Astrocyte (in vitro differentiated cells and primary cell): ENCODE results near the gene HBP1. TPM values are rescaled to one million over a fixed set of nuclear protein-coding genes. Genes with fewer than 3 reads are reported as not detected.
"Not testable (repeated sequence)": the region's sequence is repeated elsewhere in the genome, so short reads cannot be mapped to it uniquely, and the experiment has no call there.

Experiments
- DNase-seq: peaks from one replicate; pipeline ENCODE4 v3.0.0-alpha.2; 2010; ENCODE audit warnings: low read depth
- FAIRE-seq: peaks from 2 replicates; lab custom pipeline; 2011; peaks lifted over from hg19 to GRCh38; lab: Jason Lieb, UNC
- H2AFZ ChIP-seq: 2 replicates; pipeline ENCODE4 v1.6.0; 2012; ENCODE audit warnings: low read depth, low read length, inconsistent platforms
- H3K27ac ChIP-seq: 2 replicates; pipeline ENCODE4 v1.5.1; 2011; ENCODE audit warnings: low read depth, low read length, inconsistent platforms
- H3K27me3 ChIP-seq: 2 replicates; pipeline ENCODE4 v1.6.0; 2011; ENCODE audit warnings: low read length, inconsistent platforms; ENCODE audit not compliant: insufficient read depth
- H3K36me3 ChIP-seq: 2 replicates; pipeline ENCODE4 v1.5.1; 2011; ENCODE audit warnings: low read length, inconsistent platforms; ENCODE audit not compliant: insufficient read depth
- H3K4me1 ChIP-seq: 2 replicates; pipeline ENCODE4 v1.5.1; 2011; ENCODE audit warnings: low read length, inconsistent platforms; ENCODE audit not compliant: insufficient read depth
- H3K4me2 ChIP-seq: 2 replicates; pipeline ENCODE4 v1.6.0; 2012; ENCODE audit warnings: low read length, inconsistent platforms
- H3K4me3 ChIP-seq: 2 replicates; pipeline ENCODE4 v1.5.1; 2011; ENCODE audit warnings: low read depth, mild to moderate bottlenecking, low read length, inconsistent platforms; ENCODE audit not compliant: insufficient read depth
- H3K79me2 ChIP-seq: 2 replicates; pipeline ENCODE4 v1.6.0; 2012; ENCODE audit warnings: mild to moderate bottlenecking, low read length, inconsistent platforms; ENCODE audit not compliant: insufficient read depth
- H3K9ac ChIP-seq: 2 replicates; pipeline ENCODE4 v1.6.0; 2012; ENCODE audit warnings: mild to moderate bottlenecking, low read length, inconsistent platforms
- H3K9me3 ChIP-seq: 2 replicates; pipeline ENCODE4 v1.5.1; 2012; ENCODE audit warnings: low read depth, mild to moderate bottlenecking, low read length, inconsistent platforms; ENCODE audit not compliant: insufficient read depth
- H4K20me1 ChIP-seq: 2 replicates; pipeline ENCODE4 v1.6.0; 2012; ENCODE audit warnings: low read length, inconsistent platforms; ENCODE audit not compliant: insufficient read depth
- H3K27ac Mint-ChIP-seq: one replicate; pipeline ENCODE4 v1.8.0; 2021; ENCODE audit warnings: mild to moderate bottlenecking, mixed read lengths; ENCODE audit not compliant: unreplicated experiment
- H3K27me3 Mint-ChIP-seq: one replicate; pipeline ENCODE4 v1.8.0; 2021; ENCODE audit warnings: low read depth, mixed read lengths; ENCODE audit not compliant: unreplicated experiment
- H3K36me3 Mint-ChIP-seq: one replicate; pipeline ENCODE4 v1.8.0; 2021; ENCODE audit warnings: low read depth, mixed read lengths; ENCODE audit not compliant: unreplicated experiment
- H3K4me1 Mint-ChIP-seq: one replicate; pipeline ENCODE4 v1.8.0; 2021; ENCODE audit warnings: low read depth, mixed read lengths; ENCODE audit not compliant: unreplicated experiment
- H3K4me3 Mint-ChIP-seq: one replicate; pipeline ENCODE4 v1.8.0; 2021; ENCODE audit warnings: mild to moderate bottlenecking, moderate library complexity, mixed read lengths; ENCODE audit not compliant: unreplicated experiment
- H3K9me3 Mint-ChIP-seq: one replicate; pipeline ENCODE4 v1.8.0; 2021; ENCODE audit warnings: mild to moderate bottlenecking, mixed read lengths; ENCODE audit not compliant: unreplicated experiment
- EZH2 ChIP-seq: IDR thresholded peaks from 2 replicates; pipeline ENCODE4 v1.6.1; 2012; ENCODE audit warnings: mild to moderate bottlenecking, low read length, inconsistent platforms; ENCODE audit not compliant: insufficient read depth
- total RNA-seq: library from RNA; stranded (reverse); gene quantifications from 2 replicates; pipeline ENCODE4 v1.2.1, GENCODE V29; 2021
- TF ChIP-seq, protein P1 (sequence below): IDR thresholded peaks from 2 replicates; pipeline ENCODE4 v1.5.1; 2011; ENCODE audit warnings: low read depth, mild to moderate bottlenecking, inconsistent platforms, low read length, moderate library complexity; ENCODE audit not compliant: insufficient read depth

HBP1 gene
- total RNA-seq, 1 donor from 2014 or later, result 46.2 TPM

- DNase-seq (no peak), FAIRE-seq (no peak)
- Mint-ChIP-seq H3K4me1 (peaks cover 3% of the 10 kb centered on the region), H3K4me3 (no peak overlapping the region), H3K27me3 (no peaks in the 10 kb centered on the region), H3K27ac (no peak overlapping the region), H3K36me3 (peaks cover 9% of the 10 kb centered on the region), H3K9me3 (peaks cover 4% of the 10 kb centered on the region)
- Histone ChIP-seq H3K9ac (no peak overlapping the region), H3K79me2 (no peaks in the 10 kb centered on the region), H3K27ac (no peak overlapping the region), H3K4me1 (no peaks in the 10 kb centered on the region), H4K20me1 (no peaks in the 10 kb centered on the region), H3K4me3 (no peak overlapping the region), H2AFZ (no peak overlapping the region), H3K4me2 (no peak overlapping the region), H3K36me3 (no peaks in the 10 kb centered on the region), H3K9me3 (no peaks in the 10 kb centered on the region), H3K27me3 (no peaks in the 10 kb centered on the region)
- no peak for TF ChIP-seq EZH2
- TF ChIP-seq, protein P1, sequence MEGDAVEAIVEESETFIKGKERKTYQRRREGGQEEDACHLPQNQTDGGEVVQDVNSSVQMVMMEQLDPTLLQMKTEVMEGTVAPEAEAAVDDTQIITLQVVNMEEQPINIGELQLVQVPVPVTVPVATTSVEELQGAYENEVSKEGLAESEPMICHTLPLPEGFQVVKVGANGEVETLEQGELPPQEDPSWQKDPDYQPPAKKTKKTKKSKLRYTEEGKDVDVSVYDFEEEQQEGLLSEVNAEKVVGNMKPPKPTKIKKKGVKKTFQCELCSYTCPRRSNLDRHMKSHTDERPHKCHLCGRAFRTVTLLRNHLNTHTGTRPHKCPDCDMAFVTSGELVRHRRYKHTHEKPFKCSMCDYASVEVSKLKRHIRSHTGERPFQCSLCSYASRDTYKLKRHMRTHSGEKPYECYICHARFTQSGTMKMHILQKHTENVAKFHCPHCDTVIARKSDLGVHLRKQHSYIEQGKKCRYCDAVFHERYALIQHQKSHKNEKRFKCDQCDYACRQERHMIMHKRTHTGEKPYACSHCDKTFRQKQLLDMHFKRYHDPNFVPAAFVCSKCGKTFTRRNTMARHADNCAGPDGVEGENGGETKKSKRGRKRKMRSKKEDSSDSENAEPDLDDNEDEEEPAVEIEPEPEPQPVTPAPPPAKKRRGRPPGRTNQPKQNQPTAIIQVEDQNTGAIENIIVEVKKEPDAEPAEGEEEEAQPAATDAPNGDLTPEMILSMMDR, result no peak
These were observed 50.9 kb downstream of the HBP1 start for GRCh38 chr7:107219563-107220244.

- Histone ChIP-seq H3K9ac (no peak overlapping the region), H3K4me3 (no peak overlapping the region), H3K9me3 (no peaks in the 10 kb centered on the region), H3K4me1 (no peaks in the 10 kb centered on the region), H3K36me3 (no peaks in the 10 kb centered on the region), H3K4me2 (no peak overlapping the region), H3K27me3 (no peaks in the 10 kb centered on the region), H4K20me1 (no peaks in the 10 kb centered on the region), H3K27ac (no peak overlapping the region), H3K79me2 (no peaks in the 10 kb centered on the region), H2AFZ (no peak overlapping the region)
- Mint-ChIP-seq H3K27me3 (no peaks in the 10 kb centered on the region), H3K36me3 (peaks cover 9% of the 10 kb centered on the region), H3K4me1 (peaks cover 3% of the 10 kb centered on the region), H3K27ac (peak overlapping the region; percentile 41), H3K9me3 (peaks cover 2% of the 10 kb centered on the region), H3K4me3 (no peak overlapping the region)
- DNase-seq (no peak), FAIRE-seq (no peak)
- TF ChIP-seq, protein P1, result no peak
- no peak for TF ChIP-seq EZH2
These were observed 51.6 kb downstream of the HBP1 start for GRCh38 chr7:107220356-107220755.

GRCh38 chr7:107220806-107221205, 52.0 kb downstream of the HBP1 start:
- H2AFZ ChIP-seq, H3K9me3 ChIP-seq, H3K4me3 ChIP-seq, H3K4me3 Mint-ChIP-seq, FAIRE-seq, H3K9ac ChIP-seq, DNase-seq, H3K4me2 ChIP-seq, H3K27ac ChIP-seq, H3K27ac Mint-ChIP-seq, H3K36me3 ChIP-seq, H3K27me3 ChIP-seq, H3K9me3 Mint-ChIP-seq, H3K27me3 Mint-ChIP-seq, H3K4me1 Mint-ChIP-seq, H4K20me1 ChIP-seq, H3K79me2 ChIP-seq, H3K4me1 ChIP-seq, H3K36me3 Mint-ChIP-seq: not testable (repeated sequence)
